HG03103 (cell line): Measurements from ENCODE around the gene FAM111A.

Experiments used
- ATAC-seq: cut with Tn5 transposase; IDR thresholded peaks from one replicate; pipeline ENCODE4 v1.9.1; 2021; ENCODE audit warnings: low read depth; ENCODE audit not compliant: unreplicated experiment

FAM111A gene

GRCh38 chr11:59141673-59142460 is 789 bp upstream of the FAM111A start:
- ATAC-seq = no peak

- ATAC-seq = no peak
These were observed 1.4 kb downstream of the FAM111A start for GRCh38 chr11:59144096-59144495.

- ATAC-seq = peak; percentile 43
These were observed 2.1 kb downstream of the FAM111A start for GRCh38 chr11:59144579-59145345.

- no peak for ATAC-seq
These were observed 2.9 kb downstream of the FAM111A start for GRCh38 chr11:59145534-59145933.

GRCh38 chr11:59151761-59152160 is 9.1 kb downstream of the FAM111A start:
- peak; percentile 41 for ATAC-seq

- ATAC-seq = peak; percentile 74
These were observed 9.8 kb downstream of the FAM111A start for GRCh38 chr11:59152312-59152951.

- ATAC-seq = no peak
These were observed 12.0 kb downstream of the FAM111A start for GRCh38 chr11:59154610-59155009.

- no peak for ATAC-seq
These were observed 14.8 kb downstream of the FAM111A start for GRCh38 chr11:59157433-59157832.

GRCh38 chr11:59158206-59159068 is 15.8 kb downstream of the FAM111A start:
- ATAC-seq = peak; percentile 93

GRCh38 chr11:59164028-59164427 is 21.4 kb downstream of the FAM111A start:
- no peak for ATAC-seq

GRCh38 chr11:59171508-59172322 is 29.1 kb downstream of the FAM111A start, which contains the start of gene DTX4:
Gene DTX4, plus strand, starts transcription at chr11:59172132. Its CDS starts 464 bp downstream, at chr11:59172596.
- peak; percentile 61 for ATAC-seq

GRCh38 chr11:59172345-59173079 is 29.9 kb downstream of the FAM111A start:
- peak; percentile 23 for ATAC-seq

- ATAC-seq = peak; percentile 0
These were observed 30.7 kb downstream of the FAM111A start for GRCh38 chr11:59173080-59173963.

- ATAC-seq = no peak
These were observed 31.5 kb downstream of the FAM111A start for GRCh38 chr11:59173964-59174663.

- no peak for ATAC-seq
These were observed 32.0 kb downstream of the FAM111A start for GRCh38 chr11:59174664-59175033.

GRCh38 chr11:59175091-59175501 is 32.4 kb downstream of the FAM111A start:
- ATAC-seq = no peak

GRCh38 chr11:59176330-59176729 is 33.7 kb downstream of the FAM111A start:
- ATAC-seq = no peak
